Kidney (tissue), 22 donors: Measurements from ENCODE around the gene IL3RA. TPM values are rescaled to one million over a fixed set of nuclear protein-coding genes. Genes with fewer than 3 reads are reported as not detected.

Experiments used
- DNase-seq, 5 donors: peaks; one replicate each; pipeline ENCODE4 v3.0.0-alpha.2; 2013 to 2020
- FAIRE-seq: peaks from 2 replicates; lab custom pipeline; 2012; peaks lifted over from hg19 to GRCh38; lab: Jason Lieb, UNC
- H3K27ac ChIP-seq, 2 donors: one replicate each; pipeline ENCODE4 v1.7.0; 2013; ENCODE audit warnings: low read depth in 2 of 2, low read length in 2 of 2, inconsistent platforms in 1 of 2
- H3K27me3 ChIP-seq: one replicate; pipeline ENCODE4 v1.7.1; 2013; ENCODE audit warnings: low read length, inconsistent platforms; ENCODE audit not compliant: control insufficient read depth, insufficient read depth
- H3K36me3 ChIP-seq, 3 donors: one replicate each; pipeline versions ENCODE4 v1.7.0 to v1.7.1; 2013; ENCODE audit warnings: low read length in 3 of 3, control low read depth in 1 of 3, inconsistent platforms in 1 of 3; ENCODE audit not compliant: insufficient read depth in 3 of 3, control insufficient read depth in 2 of 3
- H3K4me1 ChIP-seq, 3 donors: one replicate each; pipeline versions ENCODE4 v1.7.0 to v1.7.1; 2013; ENCODE audit warnings: low read length in 3 of 3, inconsistent platforms in 1 of 3, low read depth in 1 of 3; ENCODE audit not compliant: control insufficient read depth in 2 of 3, insufficient read depth in 2 of 3
- H3K4me3 ChIP-seq, 3 donors: one replicate each; pipeline versions ENCODE4 v1.7.0 to v1.8.1; 2013; ENCODE audit warnings: low read length in 3 of 3, control low read depth in 1 of 3, inconsistent platforms in 1 of 3
- H3K9ac ChIP-seq, 3 donors: one replicate each; pipeline versions ENCODE4 v1.7.0 to v1.7.1; 2013; ENCODE audit warnings: low read length in 3 of 3, control low read depth in 1 of 3, inconsistent platforms in 1 of 3
- H3K9me3 ChIP-seq, 3 donors: one replicate each; pipeline versions ENCODE4 v1.7.0 to v1.7.1; 2013; ENCODE audit warnings: low read length in 3 of 3, control low read depth in 1 of 3, inconsistent platforms in 1 of 3; ENCODE audit not compliant: control insufficient read depth in 2 of 3, insufficient read depth in 1 of 3
- intact Hi-C: fragments of 100-400 bp; cut with DNase I; formaldehyde crosslinking; loops from one replicate; pipeline ENCODE4 v1.11.1; 2022
- long read RNA-seq, 10 donors: library from polyadenylated mRNA in 1 of 10; unstranded in 1 of 10; transcript quantifications; one replicate each; pipeline ENCODE4 v2.0.0 and lab custom pipeline, GENCODE V29; 2021 to 2026
- polyA plus RNA-seq: library from polyadenylated mRNA; stranded (reverse); fragments of 350-450 nt; fragmentation: Illumina TruSeq; extraction: RNeasy Lipid Tissue Mini Kit (QIAGEN cat#74804); gene quantifications from one replicate; pipeline ENCODE4 v1.2.3, GENCODE V29; 2014; ENCODE audit warnings: low read depth, low replicate concordance; ENCODE audit not compliant: insufficient read depth
- total RNA-seq: library from RNA; stranded (reverse); fragmentation: NEBNext Ultra II Directional; extraction: Animal tissue kit (Norgen Biotek cat#: 25700); gene quantifications from one replicate; pipeline ENCODE4 v1.2.1, GENCODE V29; 2021
- TF ChIP-seq, protein P1 (sequence below): IDR thresholded peaks from 3 replicates; pipeline ENCODE4 v1.5.1; 2012; ENCODE audit warnings: mild to moderate bottlenecking, moderate library complexity, borderline replicate concordance; ENCODE audit not compliant: insufficient read depth; ENCODE audit errors: extremely low read depth
- donor health status: control.
- donor health status: control.
- donor health status: control.
- donor health status: control.
- donor health status: control.
- donor health status: DM: yes; HTN: yes; CAD: no.
- donor health status: Normal renal cell carcinoma (clear cell type).

IL3RA gene
- total RNA-seq (4.6 TPM), polyA plus RNA-seq (10.2 TPM)
- long read RNA-seq, donor 1, partial matches to known transcripts: 23 of 23 reads
- long read RNA-seq, donor 1, other reads (novel, unspliced or antisense): 0 of 23 reads
- long read RNA-seq, donor 2, partial matches to known transcripts: 811 of 834 reads
- long read RNA-seq, donor 2, other reads (novel, unspliced or antisense): 23 of 834 reads
- long read RNA-seq, donor 3, partial matches to known transcripts: 1,197 of 1,234 reads
- long read RNA-seq, donor 3, other reads (novel, unspliced or antisense): 35 of 1,234 reads
- long read RNA-seq, donor 4, partial matches to known transcripts: 1,671 of 1,723 reads
- long read RNA-seq, donor 4, other reads (novel, unspliced or antisense): 50 of 1,723 reads
- long read RNA-seq, donor 5: 0 reads
- long read RNA-seq, donor 6, partial matches to known transcripts: 256 of 257 reads
- long read RNA-seq, donor 6, other reads (novel, unspliced or antisense): 0 of 257 reads
- long read RNA-seq, donor 7, partial matches to known transcripts: 0 of 6 reads
- long read RNA-seq, donor 7, other reads (novel, unspliced or antisense): 3 of 6 reads
- long read RNA-seq, donor 8, partial matches to known transcripts: 1,096 of 1,123 reads
- long read RNA-seq, donor 8, other reads (novel, unspliced or antisense): 27 of 1,123 reads
- long read RNA-seq, donor 9, partial matches to known transcripts: 659 of 672 reads
- long read RNA-seq, donor 9, other reads (novel, unspliced or antisense): 13 of 672 reads
- long read RNA-seq, donor 10, partial matches to known transcripts: 52 of 54 reads
- long read RNA-seq, donor 10, other reads (novel, unspliced or antisense): 0 of 54 reads

DNA sequence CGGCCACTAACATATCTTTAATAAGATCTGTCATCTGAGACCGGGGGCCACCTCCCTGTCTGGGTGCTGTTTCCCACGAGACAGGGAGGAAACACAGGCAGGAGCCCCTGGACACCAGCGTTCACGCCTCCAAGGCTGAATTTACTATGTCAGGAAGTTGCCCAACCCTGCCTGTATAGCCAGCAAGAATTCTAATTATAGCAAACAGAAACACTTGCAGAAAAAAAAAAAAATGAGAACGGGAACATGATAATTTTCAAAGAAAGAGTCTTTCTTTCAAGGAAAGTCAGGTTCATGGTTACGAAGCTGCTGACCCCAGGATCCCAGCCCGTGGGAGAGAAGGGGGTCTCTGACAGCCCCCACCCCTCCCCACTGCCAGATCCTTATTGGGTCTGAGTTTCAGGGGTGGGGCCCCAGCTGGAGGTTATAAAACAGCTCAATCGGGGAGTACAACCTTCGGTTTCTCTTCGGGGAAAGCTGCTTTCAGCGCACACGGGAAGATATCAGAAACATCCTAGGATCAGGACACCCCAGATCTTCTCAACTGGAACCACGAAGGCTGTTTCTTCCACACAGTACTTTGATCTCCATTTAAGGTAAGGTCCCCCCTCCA lies at the start of gene IL3RA:
TSS of gene IL3RA (plus strand) at position 455 of the 613 bp plus-strand sequence. CDS start 4,981 bp downstream, outside the sequence.
- Histone ChIP-seq H3K27me3 (no peaks in the 10 kb centered on the region), H3K9ac (peak within 1 kb of the TSS in 2 of 3 donors; percentile 27 to 82), H3K27ac (peak within 1 kb of the TSS; percentile 33 to 45), H3K4me1 (peaks cover 0 to 3% (median 0%) of the 10 kb centered on the region in 3 donors), H3K9me3 (no peaks in the 10 kb centered on the region), H3K36me3 (no peaks in the 10 kb centered on the region), H3K4me3 (peak within 1 kb of the TSS; percentile 33 to 64 (median 55))
- DNase-seq: peak; percentile 12 to 65 (median 48)
- intact Hi-C loops: no loop called here
- FAIRE-seq: no peak
- TF ChIP-seq, protein P1, sequence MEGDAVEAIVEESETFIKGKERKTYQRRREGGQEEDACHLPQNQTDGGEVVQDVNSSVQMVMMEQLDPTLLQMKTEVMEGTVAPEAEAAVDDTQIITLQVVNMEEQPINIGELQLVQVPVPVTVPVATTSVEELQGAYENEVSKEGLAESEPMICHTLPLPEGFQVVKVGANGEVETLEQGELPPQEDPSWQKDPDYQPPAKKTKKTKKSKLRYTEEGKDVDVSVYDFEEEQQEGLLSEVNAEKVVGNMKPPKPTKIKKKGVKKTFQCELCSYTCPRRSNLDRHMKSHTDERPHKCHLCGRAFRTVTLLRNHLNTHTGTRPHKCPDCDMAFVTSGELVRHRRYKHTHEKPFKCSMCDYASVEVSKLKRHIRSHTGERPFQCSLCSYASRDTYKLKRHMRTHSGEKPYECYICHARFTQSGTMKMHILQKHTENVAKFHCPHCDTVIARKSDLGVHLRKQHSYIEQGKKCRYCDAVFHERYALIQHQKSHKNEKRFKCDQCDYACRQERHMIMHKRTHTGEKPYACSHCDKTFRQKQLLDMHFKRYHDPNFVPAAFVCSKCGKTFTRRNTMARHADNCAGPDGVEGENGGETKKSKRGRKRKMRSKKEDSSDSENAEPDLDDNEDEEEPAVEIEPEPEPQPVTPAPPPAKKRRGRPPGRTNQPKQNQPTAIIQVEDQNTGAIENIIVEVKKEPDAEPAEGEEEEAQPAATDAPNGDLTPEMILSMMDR: no peak

DNA sequence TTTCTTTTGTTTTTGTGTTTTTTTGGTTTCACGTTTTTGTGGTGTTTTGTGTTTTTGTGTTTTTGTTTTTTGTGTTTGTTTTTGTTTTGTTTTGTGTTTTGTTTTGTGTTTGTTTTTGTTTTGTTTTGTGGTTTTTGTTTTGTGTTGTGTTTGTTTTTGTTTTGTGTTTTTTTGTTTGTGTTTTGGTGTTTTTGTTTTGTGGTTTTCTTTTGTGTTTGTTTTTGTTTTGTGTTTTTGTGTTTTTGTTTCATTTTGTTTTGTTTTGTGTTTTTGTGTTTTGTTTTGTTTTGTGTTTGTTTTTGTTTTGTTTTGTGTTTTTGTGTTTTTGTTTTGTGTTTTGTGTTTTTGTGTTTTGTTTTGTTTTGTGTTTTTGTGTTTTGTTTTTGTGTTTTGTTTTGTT lies 47.0 kb upstream of the IL3RA start:
- Histone ChIP-seq H3K4me1 (no peaks in the 10 kb centered on the region), H3K27ac (no peak overlapping the region), H3K27me3 (no peaks in the 10 kb centered on the region), H3K9ac (no peak overlapping the region), H3K36me3 (no peaks in the 10 kb centered on the region), H3K9me3 (no peaks in the 10 kb centered on the region), H3K4me3 (no peak overlapping the region)
- DNase-seq (no peak), FAIRE-seq (peak; percentile 99)
- intact Hi-C loops: no loop called here
- TF ChIP-seq, protein P1: no peak

DNA sequence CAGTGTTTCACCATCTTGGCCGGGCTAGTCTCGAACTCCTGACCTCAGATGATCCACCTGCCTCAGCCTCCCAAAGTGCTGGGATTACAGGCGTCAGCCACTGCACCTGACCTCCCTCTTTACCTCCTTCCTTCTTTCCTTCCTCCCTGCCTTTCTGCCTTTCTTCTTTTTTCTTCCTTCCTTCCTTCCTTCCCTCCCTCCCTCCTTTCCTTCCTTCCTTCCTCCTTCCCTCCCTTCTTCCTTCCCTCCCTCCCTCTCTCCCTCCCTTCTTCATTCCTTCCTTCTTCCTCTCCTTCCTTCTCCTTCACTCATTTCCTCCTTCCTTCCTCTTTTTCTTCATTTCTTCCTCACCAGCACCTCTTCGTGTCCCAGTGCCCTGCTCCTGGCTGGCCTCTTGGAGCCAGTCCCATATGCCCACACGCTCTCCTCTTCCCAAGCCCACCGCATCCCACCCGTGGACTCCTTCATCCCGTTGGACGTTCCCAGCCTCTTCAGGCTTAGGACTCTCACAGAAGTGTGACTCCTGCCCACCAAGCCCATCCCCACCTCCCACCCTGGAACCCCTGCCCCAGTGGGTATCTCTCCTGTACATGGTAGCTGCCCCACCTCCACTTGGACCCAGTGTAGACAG lies 45.4 kb upstream of the IL3RA start:
- TF ChIP-seq, protein P1: no peak
- Histone ChIP-seq H3K27ac (no peak overlapping the region), H3K27me3 (no peaks in the 10 kb centered on the region), H3K9ac (no peak overlapping the region), H3K4me1 (no peaks in the 10 kb centered on the region), H3K4me3 (no peak overlapping the region), H3K36me3 (no peaks in the 10 kb centered on the region), H3K9me3 (no peaks in the 10 kb centered on the region)
- intact Hi-C loops: no loop called here
- no peak for FAIRE-seq
- DNase-seq: peak in 1 of 5 donors; percentile 30
